A549 (cell line): ENCODE results near the gene MX2. TPM values are rescaled to one million over a fixed set of nuclear protein-coding genes. Genes with fewer than 3 reads are reported as not detected.

Experiments used
- ATAC-seq, 2 experiments: fragments of 200-7000 bp in 1 of 2; fragments of >200 bp in 1 of 2; cut with Nextera tagmentation in 1 of 2; cut with Tn5 transposase in 1 of 2; 3 replicates each; pipeline versions ENCODE4 v1.8.0 to v1.9.1; 2018 to 2020; ENCODE audit warnings: mild to moderate bottlenecking in 1 of 2, moderate library complexity in 1 of 2
- CTCF ChIA-PET: fragments of 300-600 bp; sonication (Branson Sonifier 250); formaldehyde crosslinking; extraction: SDS; loops from one replicate; lab custom pipeline; 2021; ENCODE audit warnings: antibody characterized with exemption, inconsistent platforms; lab: Yijun Ruan, JAX
- POLR2A ChIA-PET: fragments of 350-600 bp; formaldehyde crosslinking; extraction: SDS; loops from one replicate; lab custom pipeline; 2021; ENCODE audit warnings: antibody characterized with exemption, inconsistent platforms; lab: Yijun Ruan, JAX
- DNase-seq, 2 experiments: peaks; one replicate each; pipeline versions ENCODE4 v3.0.0 to v3.0.0-alpha.2; 2011 to 2016; ENCODE audit warnings: low read depth in 1 of 2, low spot score in 1 of 2
- FAIRE-seq: peaks from 2 replicates; lab custom pipeline; 2011; peaks lifted over from hg19 to GRCh38; lab: Jason Lieb, UNC
- H3K27ac ChIP-seq, 2 experiments: fragments of >200 bp; sonication (Bioruptor Twin); formaldehyde crosslinking; 3 replicates each; pipeline ENCODE4 v1.5.1; 2016 to 2017
- H3K4me1 ChIP-seq: fragments of >200 bp; sonication (Bioruptor Twin); formaldehyde crosslinking; 3 replicates; pipeline ENCODE4 v1.6.1; 2016
- H3K4me2 ChIP-seq: fragments of >200 bp; sonication (Bioruptor Twin); formaldehyde crosslinking; 3 replicates; pipeline ENCODE4 v1.6.1; 2016
- H3K4me3 ChIP-seq: fragments of >200 bp; sonication (Bioruptor Twin); formaldehyde crosslinking; 3 replicates; pipeline ENCODE4 v1.5.1; 2016
- H3K9me3 ChIP-seq: fragments of >200 bp; sonication (Bioruptor Twin); formaldehyde crosslinking; 3 replicates; pipeline ENCODE4 v1.6.1; 2016
- ATOH8 ChIP-seq: fragments of 250-450 bp; sonication (Bioruptor Pico); IDR thresholded peaks from 2 replicates; pipeline ENCODE4 v1.5.0; 2020; ENCODE audit warnings: low read depth, mild to moderate bottlenecking, moderate library complexity
- BHLHE40 ChIP-seq: IDR thresholded peaks from 2 replicates; pipeline ENCODE4 v1.6.1; 2012; ENCODE audit warnings: low read depth, low read length, inconsistent platforms
- CHD4 ChIP-seq: fragments of 200-600 bp; sonication (generic); IDR thresholded peaks from 2 replicates; pipeline ENCODE4 v1.6.1; 2016; ENCODE audit warnings: antibody characterized with exemption, mild to moderate bottlenecking, borderline replicate concordance
- FOSL2 ChIP-seq, 2 experiments: fragments of 450-650 bp in 1 of 2; fragments of >200 bp in 1 of 2; sonication (Bioruptor Twin) in 1 of 2; formaldehyde crosslinking; IDR thresholded peaks; 2 replicates each; pipeline versions ENCODE4 v1.5.0 to v1.6.1; 2016 to 2020; ENCODE audit warnings: mild to moderate bottlenecking in 1 of 2, moderate library complexity in 1 of 2
- HEYL ChIP-seq: fragments of 250-450 bp; sonication (Bioruptor Pico); IDR thresholded peaks from 2 replicates; pipeline ENCODE4 v1.8.0; 2021; ENCODE audit warnings: mild to moderate bottlenecking, moderate library complexity
- HOXB13 ChIP-seq: fragments of 250-450 bp; sonication (Bioruptor Pico); IDR thresholded peaks from 2 replicates; pipeline ENCODE4 v1.5.0; 2020; ENCODE audit warnings: low read depth, mild to moderate bottlenecking, moderate library complexity
- JUNB ChIP-seq: fragments of >200 bp; sonication (Bioruptor Twin); formaldehyde crosslinking; IDR thresholded peaks from 2 replicates; pipeline ENCODE4 v1.6.1; 2016
- MAFK ChIP-seq: fragments of 450-650 bp; IDR thresholded peaks from 2 replicates; pipeline ENCODE4 v1.6.1; 2014; ENCODE audit not compliant: partially characterized antibody
- NFE2L2 ChIP-seq: fragments of 150-350 bp; conservative IDR thresholded peaks from 2 replicates; pipeline ENCODE4 v1.6.1; 2014; ENCODE audit warnings: low read length
- PBX3 ChIP-seq: IDR thresholded peaks from 2 replicates; pipeline ENCODE4 v1.6.1; 2012
- POLR2A ChIP-seq: IDR thresholded peaks from 2 replicates; pipeline ENCODE4 v1.6.1; 2012; ENCODE audit warnings: mild to moderate bottlenecking, low read length
- POLR2AphosphoS2 ChIP-seq: conservative IDR thresholded peaks from 2 replicates; pipeline ENCODE4 v1.6.1; 2012; ENCODE audit warnings: low read length, improper control_type of control experiment, inconsistent platforms
- RNF2 ChIP-seq: fragments of 200-600 bp; sonication (generic); IDR thresholded peaks from 2 replicates; pipeline ENCODE4 v1.6.1; 2016; ENCODE audit warnings: low read depth, mild to moderate bottlenecking, antibody characterized with exemption, moderate library complexity, borderline replicate concordance
- ZNF302 ChIP-seq: fragments of 250-450 bp; sonication (Bioruptor Pico); IDR thresholded peaks from 2 replicates; pipeline ENCODE4 v1.9.0; 2021; ENCODE audit warnings: inconsistent platforms, mild to moderate bottlenecking, moderate library complexity
- WGBS: methylation state at CpG from one replicate; pipeline ENCODE4 v1.1.6; 2017; ENCODE audit errors: missing lambda C conversion rate; 5-methylcytosine and 5-hydroxymethylcytosine counted together
- polyA plus RNA-seq, 4 experiments: library from polyadenylated mRNA; depleted of rRNA in 3 of 4; stranded (reverse); fragments of >200 nt; fragmentation: RNase III in 1 of 4; extraction: RNeasy Plus Mini Kit Qiagen cat#74134 plus additional on column Dnase treatment in 1 of 4; gene quantifications; 2 replicates in 3 of 4; 3 replicates in 1 of 4; pipeline ENCODE4 v1.2.3, GENCODE V29; 2011 to 2017

MX2 gene
- polyA plus RNA-seq, 2 of the 4 experiments (the other 2 are of a cell fraction) = not detected

- POLR2A ChIA-PET = no interaction called here
- TF ChIP-seq ATOH8 (CRISPR knock-in tag) (no peak), HOXB13 (CRISPR knock-in tag) (no peak)
- ATAC-seq (no peak), FAIRE-seq (no peak), DNase-seq (no peak)
- CTCF ChIA-PET = no interaction called here
- Histone ChIP-seq H3K4me3 (no peak overlapping the region), H3K27ac (no peak overlapping the region), H3K9me3 (no peaks in the 10 kb centered on the region), H3K4me2 (no peak overlapping the region), H3K4me1 (peaks cover 12% of the 10 kb centered on the region; the same call in 2 of the 3 replicates)
- 84% methylated on average over 8 of the region's 29 CpGs for WGBS
These were observed 7.5 kb downstream of the MX2 start for GRCh38 chr21:41369105-41369919.

- H3K27ac ChIP-seq = no peak overlapping the region
- no peak for FAIRE-seq
- POLR2A ChIA-PET = no interaction called here
These were observed 8.4 kb downstream of the MX2 start for GRCh38 chr21:41369920-41370839.

GRCh38 chr21:41370840-41371684 is 9.2 kb downstream of the MX2 start:
- ChIA-PET CTCF (no interaction called here), POLR2A (no interaction called here)
- Histone ChIP-seq H3K4me1 (peaks cover 12% of the 10 kb centered on the region; the same call in 2 of the 3 replicates), H3K27ac (no peak overlapping the region), H3K9me3 (no peaks in the 10 kb centered on the region), H3K4me2 (no peak overlapping the region), H3K4me3 (no peak overlapping the region)
- ATAC-seq (no peak), FAIRE-seq (no peak), DNase-seq (no peak)
- no peak for TF ChIP-seq PBX3
- no peak for TF ChIP-seq ZNF302 (CRISPR knock-in tag)
- TF ChIP-seq POLR2AphosphoS2 = no peak
- TF ChIP-seq BHLHE40 = no peak
- TF ChIP-seq POLR2A = no peak
- TF ChIP-seq CHD4 = no peak
- WGBS = 54% methylated on average over 12 of the region's 12 CpGs

More at GRCh38 chr21:41369920-41370839, 8.4 kb downstream of the MX2 start:
- TF ChIP-seq JUNB (no peak), RNF2 (no peak)
- no peaks in the 10 kb centered on the region for H3K9me3 ChIP-seq
- CTCF ChIA-PET = no interaction called here
- WGBS = 87% methylated on average over 27 of the region's 30 CpGs
- H3K4me1 ChIP-seq = peaks cover 12% of the 10 kb centered on the region; the same call in 2 of the 3 replicates
- DNase-seq (no peak), ATAC-seq (no peak)
- no peak overlapping the region for H3K4me2 ChIP-seq
- no peak overlapping the region for H3K4me3 ChIP-seq

- Histone ChIP-seq H3K9me3 (no peaks in the 10 kb centered on the region), H3K27ac (no peak overlapping the region), H3K4me2 (no peak overlapping the region), H3K4me1 (peaks cover 8% of the 10 kb centered on the region; the same call in 2 of the 3 replicates), H3K4me3 (no peak overlapping the region)
- FAIRE-seq = no peak
- WGBS = 75% methylated on average over 7 of the region's 7 CpGs
- POLR2A ChIA-PET = no interaction called here
- no peak for DNase-seq
- no peak for TF ChIP-seq JUNB
- TF ChIP-seq POLR2A = no peak
- TF ChIP-seq MAFK = no peak
- no peak for TF ChIP-seq HEYL (CRISPR knock-in tag)
- no peak for TF ChIP-seq FOSL2 (IDR thresholded peaks at IDR 0.05)
- no peak for TF ChIP-seq FOSL2 (CRISPR knock-in tag; IDR thresholded peaks at IDR 0.05)
- no peak for TF ChIP-seq CHD4
- no peak for TF ChIP-seq NFE2L2
- CTCF ChIA-PET = no interaction called here
- no peak for ATAC-seq
These were observed 9.8 kb downstream of the MX2 start for GRCh38 chr21:41371685-41372030.
